Fibroblast of mammary gland (primary cell): ENCODE measurements around the gene ZNF438.
"Not testable (repeated sequence)": the region's sequence is repeated elsewhere in the genome, so short reads cannot be mapped to it uniquely, and the experiment has no call there.

Experiments
- DNase-seq: peaks from one replicate; pipeline ENCODE4 v3.0.0-alpha.2; 2010; ENCODE audit warnings: low read depth
- H3K4me3 ChIP-seq: 2 replicates; pipeline ENCODE4 v1.5.1; 2011; ENCODE audit warnings: low read depth, mild to moderate bottlenecking, low read length, moderate library complexity; ENCODE audit not compliant: control insufficient read depth
- TF ChIP-seq, protein P1 (sequence below): conservative IDR thresholded peaks from 2 replicates; pipeline ENCODE4 v1.5.1; 2011; ENCODE audit warnings: low read depth, low read length, inconsistent platforms; ENCODE audit not compliant: control insufficient read depth, insufficient read depth

ZNF438 gene

DNA sequence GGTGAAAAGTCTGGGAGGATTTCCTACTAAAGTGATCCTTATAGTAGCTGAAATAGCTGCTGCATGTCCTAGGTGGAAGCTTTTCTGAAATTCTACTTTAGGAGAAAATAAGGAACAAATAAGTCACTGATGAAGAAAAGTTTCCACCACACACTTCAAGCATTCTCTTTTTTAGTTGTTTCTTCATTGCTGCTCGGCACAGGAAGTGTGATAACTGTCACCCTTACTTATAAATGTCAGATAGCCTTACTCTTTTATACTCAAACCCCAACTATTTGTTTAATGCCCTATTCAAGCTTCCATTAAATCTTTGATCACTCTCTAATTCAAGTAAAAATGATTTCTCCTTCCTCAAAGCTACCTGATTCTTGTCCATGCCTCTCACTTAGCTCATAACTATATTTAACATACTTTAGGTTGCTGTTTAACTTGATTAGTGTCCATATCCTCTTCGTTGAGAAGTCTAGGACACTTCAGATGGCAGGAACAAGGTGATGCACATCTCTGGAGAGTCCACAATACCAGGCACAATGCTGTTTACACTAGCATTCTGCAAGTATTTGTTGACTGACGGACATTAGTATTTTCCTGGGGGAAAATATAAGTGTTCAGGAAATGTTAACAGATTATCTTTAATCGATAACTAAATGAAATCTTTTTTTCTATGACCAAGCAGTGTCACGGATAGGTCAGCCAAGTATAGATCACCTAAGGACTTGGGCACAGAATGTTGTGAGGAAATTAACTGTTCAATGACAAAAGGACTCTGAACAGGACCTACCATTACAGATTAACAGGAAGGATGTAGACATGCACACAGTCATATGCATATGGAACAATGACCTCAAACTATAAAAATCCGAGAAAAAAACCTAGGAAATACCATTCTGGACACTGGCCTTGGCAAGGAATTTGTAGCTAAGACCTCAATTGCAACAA, 67.4 kb downstream of the ZNF438 start:
- TF ChIP-seq, protein P1, sequence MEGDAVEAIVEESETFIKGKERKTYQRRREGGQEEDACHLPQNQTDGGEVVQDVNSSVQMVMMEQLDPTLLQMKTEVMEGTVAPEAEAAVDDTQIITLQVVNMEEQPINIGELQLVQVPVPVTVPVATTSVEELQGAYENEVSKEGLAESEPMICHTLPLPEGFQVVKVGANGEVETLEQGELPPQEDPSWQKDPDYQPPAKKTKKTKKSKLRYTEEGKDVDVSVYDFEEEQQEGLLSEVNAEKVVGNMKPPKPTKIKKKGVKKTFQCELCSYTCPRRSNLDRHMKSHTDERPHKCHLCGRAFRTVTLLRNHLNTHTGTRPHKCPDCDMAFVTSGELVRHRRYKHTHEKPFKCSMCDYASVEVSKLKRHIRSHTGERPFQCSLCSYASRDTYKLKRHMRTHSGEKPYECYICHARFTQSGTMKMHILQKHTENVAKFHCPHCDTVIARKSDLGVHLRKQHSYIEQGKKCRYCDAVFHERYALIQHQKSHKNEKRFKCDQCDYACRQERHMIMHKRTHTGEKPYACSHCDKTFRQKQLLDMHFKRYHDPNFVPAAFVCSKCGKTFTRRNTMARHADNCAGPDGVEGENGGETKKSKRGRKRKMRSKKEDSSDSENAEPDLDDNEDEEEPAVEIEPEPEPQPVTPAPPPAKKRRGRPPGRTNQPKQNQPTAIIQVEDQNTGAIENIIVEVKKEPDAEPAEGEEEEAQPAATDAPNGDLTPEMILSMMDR: no peak
- no peak for DNase-seq
- H3K4me3 ChIP-seq: no peak overlapping the region

DNA sequence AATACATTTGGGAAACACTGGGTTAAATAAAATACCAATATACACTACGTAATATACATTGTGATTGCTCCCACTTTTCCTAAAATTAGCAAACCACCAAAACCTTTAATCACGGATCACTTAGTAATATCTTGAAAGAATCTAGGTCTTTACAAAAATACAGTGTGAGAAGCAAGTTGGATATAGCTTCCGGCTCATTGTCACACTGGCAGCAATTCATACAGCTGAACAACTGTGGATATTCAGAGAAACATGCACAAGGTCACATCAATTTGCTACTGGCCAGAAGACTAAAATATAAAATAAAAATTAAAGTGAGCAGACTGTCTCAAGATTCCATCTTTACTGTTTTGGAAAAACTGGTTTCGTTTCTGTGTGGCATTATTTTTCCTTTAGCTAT, 69.1 kb downstream of the ZNF438 start:
- DNase-seq: no peak
- H3K4me3 ChIP-seq: no peak overlapping the region
- TF ChIP-seq, protein P1: no peak

DNA sequence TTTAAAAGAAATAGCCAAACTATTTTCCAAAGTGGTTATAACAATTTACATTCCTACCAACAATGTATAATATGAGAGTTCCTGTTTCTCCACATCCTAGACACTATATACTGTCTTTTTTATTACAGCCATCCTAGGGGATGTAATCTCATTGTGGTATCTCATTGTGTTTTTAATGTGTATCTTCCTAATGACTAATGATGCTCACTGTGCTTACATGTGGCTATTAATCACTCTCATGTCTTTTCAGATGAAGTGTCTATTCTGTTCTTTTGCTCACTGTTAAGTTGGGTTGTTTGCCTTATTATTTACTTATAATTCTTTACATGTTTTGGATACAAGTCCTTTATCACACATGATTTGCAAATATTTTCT, 71.8 kb downstream of the ZNF438 start:
- peak; percentile 19 for DNase-seq
- TF ChIP-seq, protein P1: no peak
- H3K4me3 ChIP-seq: no peak overlapping the region

DNA sequence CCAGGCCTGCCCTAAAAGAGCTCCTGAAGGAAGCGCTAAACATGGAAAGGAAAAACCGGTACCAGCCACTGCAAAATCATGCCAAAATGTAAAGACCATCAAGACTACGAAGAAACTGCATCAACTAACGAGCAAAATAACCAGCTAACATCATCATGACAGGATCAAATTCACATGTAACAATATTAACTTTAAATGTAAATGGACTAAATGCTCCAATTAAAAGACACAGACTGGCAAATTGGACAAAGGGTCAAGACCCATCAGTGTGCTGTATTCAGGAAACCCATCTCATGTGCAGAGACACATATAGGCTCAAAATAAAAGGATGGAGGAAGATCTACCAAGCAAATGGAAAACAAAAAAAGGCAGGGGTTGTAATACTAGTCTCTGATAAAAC, 82.4 kb downstream of the ZNF438 start:
- H3K4me3 ChIP-seq, DNase-seq: not testable (repeated sequence)

DNA sequence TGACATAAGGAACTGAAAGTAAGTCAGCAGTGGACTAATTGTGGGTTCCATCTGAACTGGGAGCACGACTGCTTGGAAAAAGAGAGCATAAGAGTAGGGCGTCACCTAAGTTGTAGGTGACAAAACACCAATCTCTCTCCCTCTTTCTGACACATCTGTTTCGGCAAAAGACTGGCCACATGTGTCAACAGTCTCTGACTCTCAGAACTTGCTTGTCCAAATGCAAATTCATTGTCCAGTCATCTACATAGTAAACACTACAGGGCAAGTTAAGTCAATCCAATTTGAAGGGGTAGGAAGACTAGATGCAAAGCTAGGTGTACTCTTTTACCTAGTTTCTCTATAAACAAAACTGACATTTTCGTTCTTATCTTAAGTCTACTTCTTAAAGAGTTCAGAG, 87.7 kb downstream of the ZNF438 start:
- no peak for DNase-seq
- TF ChIP-seq, protein P1: no peak
- no peak overlapping the region for H3K4me3 ChIP-seq

DNA sequence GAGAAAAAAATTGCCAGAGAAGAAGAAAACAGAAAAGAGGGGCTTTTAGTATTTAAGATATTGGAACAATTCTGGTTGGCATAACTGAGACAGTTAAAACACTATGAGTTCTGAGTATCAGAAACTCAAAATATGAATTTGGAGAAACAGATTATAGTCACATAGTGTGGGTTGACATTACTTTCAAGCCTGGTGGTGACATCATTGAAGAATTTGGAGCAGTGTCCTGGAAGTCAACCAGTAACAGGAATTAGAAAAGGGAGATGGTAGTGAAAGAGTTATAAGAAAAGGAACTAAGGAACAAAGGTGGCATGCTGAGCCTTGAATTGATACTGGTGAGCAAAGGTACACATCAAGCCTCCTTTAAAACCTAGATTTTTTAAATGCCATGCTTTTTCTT, 88.2 kb downstream of the ZNF438 start:
- no peak overlapping the region for H3K4me3 ChIP-seq
- no peak for DNase-seq
- TF ChIP-seq, protein P1: no peak

DNA sequence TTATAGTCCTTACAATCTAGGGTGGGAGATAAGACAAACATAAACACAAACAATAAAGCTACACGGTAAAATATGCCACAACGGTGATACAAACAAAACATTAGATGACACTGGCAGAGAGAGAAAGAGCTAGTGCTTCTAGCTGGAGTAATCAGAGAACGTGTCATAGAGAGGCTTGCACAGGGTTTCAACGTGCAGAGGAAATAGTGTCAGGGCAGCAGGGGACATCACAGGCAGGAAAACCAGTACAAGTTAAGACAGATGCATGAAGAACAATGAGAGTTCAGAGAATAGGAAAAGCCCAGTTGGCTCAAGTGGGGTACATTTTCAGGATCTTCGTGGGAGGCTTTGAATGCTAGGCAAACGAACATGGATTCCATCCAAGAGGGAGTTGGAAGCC, 91.4 kb downstream of the ZNF438 start:
- no peak overlapping the region for H3K4me3 ChIP-seq
- TF ChIP-seq, protein P1: no peak
- DNase-seq: no peak
